MM.1S (cell line): Measurements from ENCODE around the gene MEGF6.

Experiments
- DNase-seq: peaks from one replicate; pipeline ENCODE4 v3.0.0-alpha.2; 2015
- H2AFZ ChIP-seq: fragments of 300-600 bp; sonication (generic); 2 replicates; pipeline ENCODE4 v1.6.0; 2016; ENCODE audit warnings: antibody characterized with exemption, low read length
- H3F3A ChIP-seq: fragments of 300-600 bp; sonication (generic); 2 replicates; pipeline ENCODE4 v1.6.1; 2016; ENCODE audit warnings: mild to moderate bottlenecking, antibody characterized with exemption, low read length, moderate library complexity, mixed read lengths; ENCODE audit not compliant: insufficient read depth
- H3K27ac ChIP-seq: fragments of 300-600 bp; sonication (generic); 2 replicates; pipeline ENCODE4 v1.5.1; 2016; ENCODE audit warnings: mild to moderate bottlenecking, low read length
- H3K27me3 ChIP-seq: fragments of 300-600 bp; sonication (generic); replicated peaks from 2 replicates; pipeline ENCODE4 v1.6.0; 2016; ENCODE audit warnings: low read length; ENCODE audit not compliant: insufficient read depth
- H3K36me3 ChIP-seq: fragments of 300-600 bp; sonication (generic); replicated peaks from 2 replicates; pipeline ENCODE4 v1.6.1; 2016; ENCODE audit warnings: mild to moderate bottlenecking, low read length, mixed read lengths; ENCODE audit not compliant: insufficient read depth
- H3K4me1 ChIP-seq: fragments of 300-600 bp; sonication (generic); 2 replicates; pipeline ENCODE4 v1.6.1; 2016; ENCODE audit warnings: low read length, mixed read lengths
- H3K4me2 ChIP-seq: fragments of 300-600 bp; sonication (generic); 2 replicates; pipeline ENCODE4 v1.6.0; 2016; ENCODE audit warnings: low read depth, low read length
- H3K4me3 ChIP-seq: fragments of 300-600 bp; sonication (generic); 2 replicates; pipeline ENCODE4 v1.5.1; 2016; ENCODE audit warnings: low read length, mixed read lengths
- H3K79me2 ChIP-seq: fragments of 300-600 bp; sonication (generic); 2 replicates; pipeline ENCODE4 v1.6.1; 2016; ENCODE audit warnings: mixed run types, low read length, mixed read lengths
- H3K9ac ChIP-seq: fragments of 300-600 bp; sonication (generic); 2 replicates; pipeline ENCODE4 v1.6.1; 2016; ENCODE audit warnings: low read length, mixed read lengths
- H3K9me2 ChIP-seq: fragments of 300-600 bp; sonication (generic); replicated peaks from 2 replicates; pipeline ENCODE4 v1.6.1; 2016; ENCODE audit warnings: mild to moderate bottlenecking, low read length, mixed read lengths; ENCODE audit not compliant: insufficient read depth
- H3K9me3 ChIP-seq: fragments of 300-600 bp; sonication (generic); replicated peaks from 2 replicates; pipeline ENCODE4 v1.6.1; 2016; ENCODE audit warnings: mild to moderate bottlenecking, low read length, mixed read lengths; ENCODE audit not compliant: insufficient read depth
- H4K20me1 ChIP-seq: fragments of 300-600 bp; sonication (generic); 2 replicates; pipeline ENCODE4 v1.6.1; 2016; ENCODE audit warnings: mild to moderate bottlenecking, low read length, moderate library complexity, mixed read lengths; ENCODE audit not compliant: insufficient read depth
- CTCF ChIP-seq: fragments of 300-600 bp; sonication (generic); IDR thresholded peaks from 2 replicates; pipeline ENCODE4 v1.5.1; 2016; ENCODE audit warnings: antibody characterized with exemption, low read length, mixed read lengths
- EZH2 ChIP-seq: fragments of 300-600 bp; sonication (generic); optimal IDR thresholded peaks from 2 replicates; pipeline ENCODE3; 2017; ENCODE audit warnings: low read depth, mild to moderate bottlenecking, antibody characterized with exemption, low read length, mixed read lengths
- EZH2phosphoT487 ChIP-seq: fragments of 300-600 bp; sonication (generic); IDR thresholded peaks from 2 replicates; pipeline ENCODE4 v1.6.1; 2018; ENCODE audit warnings: antibody characterized with exemption, low read length

The MEGF6 gene

DNA sequence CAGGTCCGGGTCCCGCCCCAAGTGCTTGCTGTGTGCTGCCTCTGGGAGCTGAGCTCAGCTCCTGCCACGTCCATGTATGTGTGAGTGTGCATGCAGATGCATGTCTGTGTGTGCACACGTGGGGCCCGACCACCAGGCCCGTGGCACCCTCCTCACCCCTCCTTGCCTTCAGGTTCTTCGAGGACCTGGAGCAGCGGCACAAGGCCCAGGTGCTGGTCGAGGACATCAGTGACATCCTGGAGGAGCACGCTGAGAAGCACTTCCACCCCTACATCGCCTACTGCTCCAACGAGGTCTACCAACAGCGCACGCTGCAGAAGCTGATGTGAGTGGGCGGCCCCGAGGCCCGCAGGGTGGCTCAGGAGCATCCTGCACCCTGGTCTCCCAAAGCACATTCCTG, 138.4 kb downstream of the MEGF6 start:
- H2AFZ ChIP-seq, result no peak overlapping the region
- no peak overlapping the region for H3K4me2 ChIP-seq
- H4K20me1 ChIP-seq, result no peaks in the 10 kb centered on the region
- no peak overlapping the region for H3K4me3 ChIP-seq
- no peaks in the 10 kb centered on the region for H3K9me3 ChIP-seq
- no peak overlapping the region for H3K27ac ChIP-seq
- H3K9me2 ChIP-seq, result no peaks in the 10 kb centered on the region
- DNase-seq, result no peak
- TF ChIP-seq EZH2 (no peak), CTCF (no peak), EZH2phosphoT487 (no peak)
- no peaks in the 10 kb centered on the region for H3F3A ChIP-seq
- peaks cover 51% of the 10 kb centered on the region for H3K27me3 ChIP-seq
- H3K36me3 ChIP-seq, result no peaks in the 10 kb centered on the region
- no peaks in the 10 kb centered on the region for H3K4me1 ChIP-seq
- H3K79me2 ChIP-seq, result no peaks in the 10 kb centered on the region
- H3K9ac ChIP-seq, result no peak overlapping the region

DNA sequence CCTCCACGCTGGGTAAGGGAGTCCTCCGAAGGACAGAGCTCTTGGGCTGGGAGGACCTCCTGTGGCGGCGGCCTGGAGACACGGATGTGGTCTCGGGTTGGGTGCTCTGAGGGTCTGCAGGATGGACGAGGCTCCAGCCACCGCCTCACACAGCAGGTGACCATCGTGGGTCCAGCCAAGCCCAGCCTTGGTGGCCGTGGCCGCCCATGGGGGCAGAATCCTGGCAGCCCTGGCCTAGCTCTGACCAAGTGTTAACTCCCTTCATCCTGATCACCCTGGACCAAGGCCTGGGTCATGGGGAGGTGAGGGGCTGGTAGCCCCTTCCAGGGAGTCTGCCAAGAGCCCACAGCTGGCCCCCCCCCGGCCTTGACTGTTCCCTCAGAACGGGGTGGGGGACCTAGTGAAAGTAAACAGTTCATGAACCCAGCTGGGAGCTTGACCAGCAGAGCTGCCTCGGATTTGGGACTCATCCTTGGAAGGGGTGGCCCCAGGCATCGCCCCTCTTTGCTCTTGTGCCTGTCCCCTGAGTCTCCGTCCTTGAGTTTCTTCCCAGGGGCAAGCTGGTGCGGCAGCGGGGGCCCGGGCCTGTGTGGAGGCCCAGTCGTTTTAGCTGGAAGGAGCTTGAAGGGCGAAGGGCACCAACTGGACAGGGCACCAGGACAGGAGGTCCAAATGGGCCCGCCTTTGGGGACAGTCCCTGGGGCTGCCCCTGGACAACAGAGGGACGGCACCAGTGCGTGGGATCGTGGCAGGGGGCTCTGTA, 139.0 kb downstream of the MEGF6 start:
- Histone ChIP-seq H3K27me3 (peaks cover 56% of the 10 kb centered on the region), H3K9me3 (no peaks in the 10 kb centered on the region), H3F3A (no peaks in the 10 kb centered on the region), H3K36me3 (no peaks in the 10 kb centered on the region), H3K4me3 (no peak overlapping the region), H3K9ac (no peak overlapping the region), H3K9me2 (no peaks in the 10 kb centered on the region), H3K4me2 (no peak overlapping the region), H4K20me1 (no peaks in the 10 kb centered on the region), H3K79me2 (no peaks in the 10 kb centered on the region), H3K4me1 (no peaks in the 10 kb centered on the region), H2AFZ (no peak overlapping the region), H3K27ac (no peak overlapping the region)
- TF ChIP-seq CTCF (no peak), EZH2 (no peak), EZH2phosphoT487 (no peak)
- no peak for DNase-seq

DNA sequence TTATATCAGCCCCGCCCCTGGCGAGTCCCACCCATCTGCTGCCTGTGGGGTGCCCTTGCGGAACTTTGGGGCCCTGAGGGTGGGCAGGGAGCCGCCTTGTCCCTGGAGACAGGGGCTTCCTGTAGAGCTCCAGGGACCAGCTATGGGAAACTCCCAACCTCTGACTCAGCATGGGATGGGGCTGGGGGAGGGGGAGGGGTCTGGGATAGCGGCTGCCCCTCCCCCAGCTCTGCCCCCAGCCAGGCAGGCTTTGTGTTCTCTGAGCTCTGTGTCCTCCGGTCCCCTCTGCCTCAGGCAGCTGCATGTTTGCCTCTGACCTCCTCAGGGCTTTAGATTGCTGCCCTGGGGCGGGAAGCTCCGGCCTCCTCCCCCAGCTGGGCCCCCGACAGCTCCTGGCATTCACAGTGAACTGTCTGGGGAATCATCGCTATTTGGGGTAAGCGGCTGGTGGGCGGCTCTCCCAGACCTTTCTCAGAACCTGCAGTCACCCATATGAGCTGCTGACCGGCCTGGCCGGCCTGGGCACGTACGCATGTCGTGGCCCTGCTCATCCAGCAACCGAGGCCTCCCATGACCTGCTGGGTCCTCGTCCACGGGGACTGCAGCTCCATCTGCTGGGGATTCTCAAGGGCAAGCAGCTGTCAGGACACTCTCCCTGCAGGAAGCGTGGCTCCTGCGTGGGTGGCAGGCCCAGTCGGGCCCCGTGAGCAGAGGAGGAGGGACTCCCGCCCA, 139.8 kb downstream of the MEGF6 start:
- Histone ChIP-seq H3K27ac (no peak overlapping the region), H3K4me2 (no peak overlapping the region), H3K36me3 (no peaks in the 10 kb centered on the region), H4K20me1 (no peaks in the 10 kb centered on the region), H3K4me1 (no peaks in the 10 kb centered on the region), H3K9me3 (no peaks in the 10 kb centered on the region), H3K9me2 (no peaks in the 10 kb centered on the region), H3K79me2 (no peaks in the 10 kb centered on the region), H3K9ac (no peak overlapping the region), H3F3A (no peaks in the 10 kb centered on the region), H3K4me3 (no peak overlapping the region), H2AFZ (no peak overlapping the region), H3K27me3 (peaks cover 63% of the 10 kb centered on the region)
- TF ChIP-seq CTCF (no peak), EZH2phosphoT487 (no peak), EZH2 (no peak)
- no peak for DNase-seq
